ENCODE results near the gene OR10K1. TPM values are rescaled to one million over a fixed set of nuclear protein-coding genes. Genes with fewer than 3 reads are reported as not detected.

Gene OR10K1
- total RNA-seq, 2 donors from 2014 or later, result not detected

DNA sequence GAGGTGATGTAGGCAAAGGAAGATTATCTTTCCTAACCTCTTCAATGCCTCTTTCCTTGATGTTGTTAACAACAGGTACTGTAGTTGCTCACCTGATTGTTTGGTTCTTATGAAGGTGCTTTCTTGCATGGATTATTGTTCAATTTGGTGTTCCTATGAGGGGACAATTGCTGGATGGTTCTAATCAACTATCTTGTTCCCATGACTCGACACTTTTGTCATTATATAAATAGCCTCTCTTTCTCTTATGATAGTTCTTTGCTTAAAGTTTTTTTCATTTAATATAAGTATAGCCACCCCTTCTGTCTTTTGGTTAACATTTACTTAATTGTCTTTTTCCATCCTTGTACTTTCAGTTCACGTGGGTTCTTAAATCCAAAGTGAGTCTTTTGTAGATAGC lies 45.9 kb downstream of the OR10K1 start:
- Histone ChIP-seq H3K27ac (ENCODE audit: low read depth, low read length) (no peak overlapping the region), H3K36me3 (ENCODE audit: control insufficient read depth, insufficient read depth, low read length) (no peaks in the 10 kb centered on the region), H3K4me3 (ENCODE audit: low read length) (no peak overlapping the region), H3K9me3 (ENCODE audit: control insufficient read depth, low read length) (no peaks in the 10 kb centered on the region), H3K9ac (ENCODE audit: extremely low read depth, low read length, poor library complexity, severe bottlenecking) (no peak overlapping the region), H3K27me3 (ENCODE audit: control insufficient read depth, insufficient read depth, low read length, poor library complexity, severe bottlenecking) (peaks cover 6% of the 10 kb centered on the region), H3K4me1 (ENCODE audit: control insufficient read depth, insufficient read depth, low read length) (no peaks in the 10 kb centered on the region)
- WGBS, 2 experiments (ENCODE audit: insufficient coverage in 1 of 2, insufficient read length in 1 of 2), result 94% methylated on average over 2 of the region's 2 CpGs; no CpG with 5 or more reads in 1 of the 2 experiments
- no peak for DNase-seq
- no peak overlapping the region for H3K4me3 Mint-ChIP-seq
- no peak overlapping the region for H3K27ac Mint-ChIP-seq
- no peak for TF ChIP-seq CTCF (conservative IDR thresholded peaks at IDR 0.05)
- peaks cover 3% of the 10 kb centered on the region for H3K9me3 Mint-ChIP-seq
- H3K27me3 Mint-ChIP-seq (ENCODE audit: insufficient read depth), result peaks cover 16% of the 10 kb centered on the region
- no peaks in the 10 kb centered on the region for H3K36me3 Mint-ChIP-seq (ENCODE audit: low read depth)
- H3K4me1 Mint-ChIP-seq, result peaks cover 9% of the 10 kb centered on the region

- peaks cover 9% of the 10 kb centered on the region for H3K4me1 Mint-ChIP-seq
- no peak overlapping the region for H3K27ac ChIP-seq (ENCODE audit: low read depth, low read length)
These were observed 48.0 kb downstream of the OR10K1 start for GRCh38 chr1:158509471-158510156.

GRCh38 chr1:158516966-158517365 lies 55.3 kb downstream of the OR10K1 start:
- H3K4me3 Mint-ChIP-seq, result no peak overlapping the region
- H3K36me3 ChIP-seq (ENCODE audit: control insufficient read depth, insufficient read depth, low read length), result no peaks in the 10 kb centered on the region
- no peaks in the 10 kb centered on the region for H3K9me3 ChIP-seq (ENCODE audit: control insufficient read depth, low read length)
- H3K4me3 ChIP-seq (ENCODE audit: low read length), result no peak overlapping the region
- H3K4me1 ChIP-seq (ENCODE audit: control insufficient read depth, insufficient read depth, low read length), result no peaks in the 10 kb centered on the region
- no peak for DNase-seq
- no peak for TF ChIP-seq CTCF (conservative IDR thresholded peaks at IDR 0.05)
- no peak overlapping the region for H3K9ac ChIP-seq (ENCODE audit: extremely low read depth, low read length, poor library complexity, severe bottlenecking)
- no peaks in the 10 kb centered on the region for H3K9me3 Mint-ChIP-seq
- no peak overlapping the region for H3K27ac Mint-ChIP-seq
- H3K27me3 ChIP-seq (ENCODE audit: control insufficient read depth, insufficient read depth, low read length, poor library complexity, severe bottlenecking), result peaks cover 69% of the 10 kb centered on the region
- H3K36me3 Mint-ChIP-seq (ENCODE audit: low read depth), result no peaks in the 10 kb centered on the region
- peaks cover 60% of the 10 kb centered on the region for H3K27me3 Mint-ChIP-seq (ENCODE audit: insufficient read depth)
- H3K27ac ChIP-seq (ENCODE audit: low read depth, low read length), result no peak overlapping the region
- peaks cover 31% of the 10 kb centered on the region for H3K4me1 Mint-ChIP-seq

More at GRCh38 chr1:158509471-158510156, 48.0 kb downstream of the OR10K1 start:
- Histone ChIP-seq H3K9me3 (ENCODE audit: control insufficient read depth, low read length) (no peaks in the 10 kb centered on the region), H3K9ac (ENCODE audit: extremely low read depth, low read length, poor library complexity, severe bottlenecking) (no peak overlapping the region), H3K36me3 (ENCODE audit: control insufficient read depth, insufficient read depth, low read length) (no peaks in the 10 kb centered on the region), H3K4me1 (ENCODE audit: control insufficient read depth, insufficient read depth, low read length) (no peaks in the 10 kb centered on the region), H3K27me3 (ENCODE audit: control insufficient read depth, insufficient read depth, low read length, poor library complexity, severe bottlenecking) (peaks cover 11% of the 10 kb centered on the region), H3K4me3 (ENCODE audit: low read length) (no peak overlapping the region)
- Mint-ChIP-seq H3K27ac (no peak overlapping the region), H3K4me3 (no peak overlapping the region), H3K9me3 (no peaks in the 10 kb centered on the region), H3K27me3 (ENCODE audit: insufficient read depth) (peaks cover 23% of the 10 kb centered on the region), H3K36me3 (ENCODE audit: low read depth) (no peaks in the 10 kb centered on the region)
- WGBS, 2 experiments (ENCODE audit: insufficient coverage in 1 of 2, insufficient read length in 1 of 2), result 71 to 77% methylated on average over 4 of the region's 4 CpGs
- no peak for DNase-seq
- no peak for TF ChIP-seq CTCF (conservative IDR thresholded peaks at IDR 0.05)

Other genes starting within 250 kb of the OR10K1 start
- not detected for gene CD1A, start 207.4 kb upstream of the OR10K1 start, total RNA-seq
- not detected for gene CD1C, start 171.9 kb upstream of the OR10K1 start, total RNA-seq
- gene CD1B, start 130.3 kb upstream of the OR10K1 start, total RNA-seq, result not detected
- not detected for gene CD1E, start 107.9 kb upstream of the OR10K1 start, total RNA-seq
- gene OR10T2, start 62.4 kb upstream of the OR10K1 start, total RNA-seq, result not detected
- not detected for gene OR10K2, start 35.6 kb upstream of the OR10K1 start, total RNA-seq
- gene OR10R2, start 10.4 kb downstream of the OR10K1 start, total RNA-seq, result not detected
- gene OR6Y1, start 92.6 kb downstream of the OR10K1 start, total RNA-seq, result not detected
- gene OR6P1, start 108.7 kb downstream of the OR10K1 start, total RNA-seq, result not detected
- gene OR10X1, start 118.1 kb downstream of the OR10K1 start, total RNA-seq, result not detected
- not detected for gene OR10Z1, start 143.4 kb downstream of the OR10K1 start, total RNA-seq
- gene SPTA1, start 224.9 kb downstream of the OR10K1 start, total RNA-seq, result not detected
- not detected for gene OR6K2, start 238.8 kb downstream of the OR10K1 start, total RNA-seq

Measured in endodermal cell (in vitro differentiated cells).